Mononuclear cell (primary cell): ENCODE data around the gene NT5DC3. TPM values are rescaled to one million over a fixed set of nuclear protein-coding genes. Genes with fewer than 3 reads are reported as not detected.

Experiments
- H3K27me3 ChIP-seq: 2 replicates; pipeline ENCODE4 v1.6.0; 2011; ENCODE audit warnings: low read length, control low read depth; ENCODE audit not compliant: insufficient read depth
- H3K4me1 ChIP-seq: 2 replicates; pipeline ENCODE4 v1.5.1; 2011; ENCODE audit warnings: mild to moderate bottlenecking, low read length, control low read depth; ENCODE audit not compliant: insufficient read depth
- H3K4me3 ChIP-seq: 2 replicates; pipeline ENCODE4 v1.5.1; 2011; ENCODE audit warnings: mild to moderate bottlenecking, low read length, moderate library complexity
- H3K9me3 ChIP-seq: 2 replicates; pipeline ENCODE4 v1.5.1; 2011; ENCODE audit warnings: low read depth, mild to moderate bottlenecking, control low read depth, low read length
- total RNA-seq: library from RNA; depleted of rRNA; stranded (reverse); fragments of >200 nt; gene quantifications from one replicate; pipeline ENCODE4 v1.2.3, GENCODE V29; 2012

NT5DC3 gene
- total RNA-seq = 1.9 TPM

- H3K9me3 ChIP-seq = no peaks in the 10 kb centered on the region
- peaks cover 23% of the 10 kb centered on the region for H3K4me1 ChIP-seq
- H3K4me3 ChIP-seq = peak within 1 kb of the TSS; percentile 59
- no peaks in the 10 kb centered on the region for H3K27me3 ChIP-seq
Observed at GRCh38 chr12:103840876-103841689, at the start of gene NT5DC3. TSS of gene NT5DC3 (minus strand) at chr12:103841234. CDS start at chr12:103841156, 78 bp downstream.

GRCh38 chr12:103887738-103888137, 46.7 kb upstream of the NT5DC3 start:
- no peak overlapping the region for H3K4me3 ChIP-seq
- H3K4me1 ChIP-seq = no peaks in the 10 kb centered on the region
- H3K9me3 ChIP-seq = no peaks in the 10 kb centered on the region
- no peaks in the 10 kb centered on the region for H3K27me3 ChIP-seq

- H3K27me3 ChIP-seq = no peaks in the 10 kb centered on the region
- H3K4me1 ChIP-seq = no peaks in the 10 kb centered on the region
- H3K4me3 ChIP-seq = no peak overlapping the region
- no peaks in the 10 kb centered on the region for H3K9me3 ChIP-seq
Observed at GRCh38 chr12:103886195-103886797, 45.3 kb upstream of the NT5DC3 start.

GRCh38 chr12:103884316-103884715, 43.3 kb upstream of the NT5DC3 start:
- Histone ChIP-seq H3K27me3 (no peaks in the 10 kb centered on the region), H3K9me3 (no peaks in the 10 kb centered on the region), H3K4me3 (no peak overlapping the region), H3K4me1 (no peaks in the 10 kb centered on the region)

GRCh38 chr12:103883908-103884307, 42.9 kb upstream of the NT5DC3 start:
- no peaks in the 10 kb centered on the region for H3K27me3 ChIP-seq
- no peaks in the 10 kb centered on the region for H3K9me3 ChIP-seq
- H3K4me1 ChIP-seq = no peaks in the 10 kb centered on the region
- H3K4me3 ChIP-seq = no peak overlapping the region

GRCh38 chr12:103882861-103883596, 42.0 kb upstream of the NT5DC3 start:
- Histone ChIP-seq H3K9me3 (no peaks in the 10 kb centered on the region), H3K27me3 (no peaks in the 10 kb centered on the region), H3K4me3 (no peak overlapping the region), H3K4me1 (no peaks in the 10 kb centered on the region)

- Histone ChIP-seq H3K27me3 (no peaks in the 10 kb centered on the region), H3K9me3 (no peaks in the 10 kb centered on the region), H3K4me1 (no peaks in the 10 kb centered on the region), H3K4me3 (no peak overlapping the region)
Observed at GRCh38 chr12:103881261-103881660, 40.2 kb upstream of the NT5DC3 start.

- Histone ChIP-seq H3K4me1 (no peaks in the 10 kb centered on the region), H3K27me3 (no peaks in the 10 kb centered on the region), H3K4me3 (no peak overlapping the region), H3K9me3 (no peaks in the 10 kb centered on the region)
Observed at GRCh38 chr12:103880299-103881142, 39.5 kb upstream of the NT5DC3 start.

GRCh38 chr12:103879878-103880277, 38.8 kb upstream of the NT5DC3 start:
- no peaks in the 10 kb centered on the region for H3K4me1 ChIP-seq
- H3K27me3 ChIP-seq = no peaks in the 10 kb centered on the region
- H3K4me3 ChIP-seq = no peak overlapping the region
- H3K9me3 ChIP-seq = no peaks in the 10 kb centered on the region

GRCh38 chr12:103879048-103879692, 38.1 kb upstream of the NT5DC3 start:
- no peaks in the 10 kb centered on the region for H3K27me3 ChIP-seq
- H3K4me1 ChIP-seq = no peaks in the 10 kb centered on the region
- no peak overlapping the region for H3K4me3 ChIP-seq
- no peaks in the 10 kb centered on the region for H3K9me3 ChIP-seq

GRCh38 chr12:103877934-103878510, 37.0 kb upstream of the NT5DC3 start:
- Histone ChIP-seq H3K4me3 (no peak overlapping the region), H3K4me1 (no peaks in the 10 kb centered on the region), H3K27me3 (no peaks in the 10 kb centered on the region), H3K9me3 (no peaks in the 10 kb centered on the region)

- Histone ChIP-seq H3K4me1 (no peaks in the 10 kb centered on the region), H3K27me3 (no peaks in the 10 kb centered on the region), H3K9me3 (no peaks in the 10 kb centered on the region), H3K4me3 (no peak overlapping the region)
Observed at GRCh38 chr12:103877288-103877687, 36.3 kb upstream of the NT5DC3 start.

GRCh38 chr12:103875666-103876065, 34.6 kb upstream of the NT5DC3 start:
- no peak overlapping the region for H3K4me3 ChIP-seq

GRCh38 chr12:103868215-103868614, 27.2 kb upstream of the NT5DC3 start:
- Histone ChIP-seq H3K27me3 (no peaks in the 10 kb centered on the region), H3K4me1 (no peaks in the 10 kb centered on the region), H3K9me3 (no peaks in the 10 kb centered on the region), H3K4me3 (no peak overlapping the region)

More at GRCh38 chr12:103875666-103876065, 34.6 kb upstream of the NT5DC3 start:
- H3K4me1 ChIP-seq = no peaks in the 10 kb centered on the region
- H3K27me3 ChIP-seq = no peaks in the 10 kb centered on the region
- no peaks in the 10 kb centered on the region for H3K9me3 ChIP-seq
